Astrocyte of the spinal cord (primary cell): ENCODE results near the gene ZNF648.

Source experiments
- DNase-seq: peaks from one replicate; pipeline ENCODE4 v3.0.0; 2011; ENCODE audit warnings: low read depth, low spot score
- H3K4me3 ChIP-seq: 2 replicates; pipeline ENCODE4 v1.5.1; 2011; ENCODE audit warnings: low read depth, mild to moderate bottlenecking, low read length, moderate library complexity
- CTCF ChIP-seq: IDR thresholded peaks from 2 replicates; pipeline ENCODE4 v1.5.1; 2012; ENCODE audit warnings: low read depth, mild to moderate bottlenecking, low read length, inconsistent platforms
- in situ Hi-C: cut with HindIII; loops from 2 replicates; pipeline ENCODE4 v1.10.0; 2017; ENCODE audit warnings: low sequenced_read_pairs

The ZNF648 gene

GRCh38 chr1:182064611-182065010, 3.1 kb upstream of the ZNF648 start:
- in situ Hi-C loops: no loop called here
- H3K4me3 ChIP-seq: no peak overlapping the region
- no peak for TF ChIP-seq CTCF

GRCh38 chr1:182062223-182062622, 711 bp upstream of the ZNF648 start:
- in situ Hi-C loops: no loop called here
- TF ChIP-seq CTCF: no peak
- DNase-seq: no peak
- no peak overlapping the region for H3K4me3 ChIP-seq

More at GRCh38 chr1:182064611-182065010, 3.1 kb upstream of the ZNF648 start:
- DNase-seq: no peak

DNA sequence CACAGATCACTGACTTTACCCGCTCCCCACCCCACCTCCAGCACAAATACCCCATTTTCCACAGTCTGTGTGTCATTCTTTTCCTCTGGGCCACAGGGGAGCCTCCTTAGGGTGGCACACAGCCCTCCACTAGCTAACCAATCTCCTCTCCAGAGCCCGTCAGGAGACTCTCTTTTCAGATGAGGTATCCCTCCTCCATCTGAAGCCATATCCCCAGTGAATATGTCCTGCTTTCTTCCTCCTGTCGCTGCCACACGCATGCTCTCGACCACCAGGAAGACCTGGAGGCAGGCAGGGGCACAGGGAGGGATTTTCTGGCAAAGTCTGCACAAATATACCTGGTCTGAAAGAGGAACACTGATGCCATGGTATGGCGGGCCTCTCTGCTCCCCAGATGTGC, 635 bp downstream of the ZNF648 start:
- TF ChIP-seq CTCF: no peak
- in situ Hi-C loops: no loop called here
- no peak overlapping the region for H3K4me3 ChIP-seq
- DNase-seq: no peak

- DNase-seq: no peak
- no peak for TF ChIP-seq CTCF
- in situ Hi-C loops: no loop called here
- H3K4me3 ChIP-seq: no peak overlapping the region
These were observed 1.6 kb downstream of the ZNF648 start for GRCh38 chr1:182059936-182060335.

DNA sequence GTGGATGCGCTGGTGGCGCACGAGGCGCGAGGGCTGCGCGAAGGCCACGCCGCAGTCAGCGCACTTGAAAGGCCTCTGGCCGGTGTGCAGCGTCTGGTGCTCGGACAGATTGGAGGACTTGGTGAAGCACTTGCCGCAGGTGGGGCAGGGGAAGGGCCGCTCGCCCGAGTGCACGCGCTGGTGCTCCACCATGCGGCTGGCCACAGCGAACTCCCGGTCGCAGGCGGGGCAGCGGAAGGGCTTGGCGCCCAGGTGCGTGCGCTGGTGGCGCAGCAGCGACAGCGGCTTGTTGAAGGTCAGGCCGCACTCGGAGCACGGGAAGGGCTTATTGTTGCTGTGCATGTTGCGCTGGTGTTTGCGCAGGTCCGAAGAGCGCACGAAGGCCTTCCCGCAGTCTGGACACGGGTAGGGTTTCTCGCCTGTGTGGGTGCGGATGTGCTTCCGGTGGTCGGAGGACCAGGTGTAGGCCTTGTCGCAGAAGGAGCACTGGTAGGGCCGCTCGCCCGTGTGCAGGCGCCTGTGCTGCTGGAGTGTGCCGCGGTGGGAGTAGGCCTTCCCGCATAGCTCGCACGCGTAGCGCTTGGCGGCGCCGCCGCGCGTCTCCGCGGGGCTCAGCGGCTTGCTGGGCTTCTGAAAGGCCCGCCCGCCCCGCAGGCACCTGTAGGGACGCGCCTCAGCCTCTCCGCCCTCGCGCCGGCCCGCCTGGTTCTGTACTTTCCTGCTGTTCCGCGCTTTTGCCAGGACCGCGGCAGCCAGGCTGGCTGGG, 4.7 kb downstream of the ZNF648 start:
- no peak overlapping the region for H3K4me3 ChIP-seq
- no peak for TF ChIP-seq CTCF
- in situ Hi-C loops: no loop called here
- DNase-seq: no peak

GRCh38 chr1:182054698-182055326, 6.7 kb downstream of the ZNF648 start:
- H3K4me3 ChIP-seq: no peak overlapping the region
- peak; percentile 45 for TF ChIP-seq CTCF
- in situ Hi-C loops: no loop called here
- DNase-seq: peak; percentile 26
